Keratinocyte (primary cell): Measurements from ENCODE around the gene CAND1. TPM values are rescaled to one million over a fixed set of nuclear protein-coding genes. Genes with fewer than 3 reads are reported as not detected.

Experiments used
- DNase-seq: peaks from one replicate; pipeline ENCODE4 v3.0.0-alpha.2; 2011; ENCODE audit warnings: low read depth, missing footprints, low spot score
- FAIRE-seq: peaks from 2 replicates; lab custom pipeline; 2011; peaks lifted over from hg19 to GRCh38; lab: Jason Lieb, UNC
- H2AFZ ChIP-seq: 2 replicates; pipeline ENCODE4 v1.6.0; 2012; ENCODE audit warnings: low read length, control low read depth, inconsistent platforms; ENCODE audit not compliant: control insufficient read depth
- H3K27ac ChIP-seq: 2 replicates; pipeline ENCODE4 v1.5.1; 2011; ENCODE audit warnings: low read length; ENCODE audit not compliant: control insufficient read depth, insufficient read depth
- H3K27me3 ChIP-seq: 3 replicates; pipeline ENCODE4 v1.6.0; 2011; ENCODE audit warnings: low read length; ENCODE audit not compliant: control insufficient read depth, insufficient read depth; ENCODE audit errors: extremely low read depth
- H3K36me3 ChIP-seq, 2 experiments: 2 replicates in 1 of 2; 3 replicates in 1 of 2; pipeline ENCODE4 v1.5.1; 2011; ENCODE audit warnings: low read length in 2 of 2, mild to moderate bottlenecking in 1 of 2; ENCODE audit not compliant: control insufficient read depth in 2 of 2, insufficient read depth in 2 of 2; ENCODE audit errors: extremely low read depth in 1 of 2
- H3K4me1 ChIP-seq: 3 replicates; pipeline ENCODE4 v1.5.1; 2011; ENCODE audit warnings: low read length; ENCODE audit not compliant: control insufficient read depth, insufficient read depth; ENCODE audit errors: extremely low read depth
- H3K4me2 ChIP-seq: 3 replicates; pipeline ENCODE4 v1.6.0; 2011; ENCODE audit warnings: low read depth, low read length; ENCODE audit not compliant: control insufficient read depth, insufficient read depth; ENCODE audit errors: extremely low read depth
- H3K4me3 ChIP-seq, 3 experiments: fragments of 200-600 bp in 1 of 3; sonication (generic) in 1 of 3; 2 replicates in 2 of 3; 3 replicates in 1 of 3; pipeline ENCODE4 v1.5.1; 2011 to 2016; ENCODE audit warnings: low read length in 3 of 3, mild to moderate bottlenecking in 3 of 3, control low read depth in 2 of 3, inconsistent platforms in 1 of 3, low read depth in 1 of 3, mixed read lengths in 1 of 3, mixed run types in 1 of 3, moderate library complexity in 1 of 3; ENCODE audit not compliant: control insufficient read depth in 2 of 3, insufficient read depth in 2 of 3; ENCODE audit errors: extremely low read depth in 1 of 3
- H3K79me2 ChIP-seq: 2 replicates; pipeline ENCODE4 v1.6.0; 2012; ENCODE audit warnings: low read length; ENCODE audit not compliant: control insufficient read depth, insufficient read depth
- H3K9ac ChIP-seq: 3 replicates; pipeline ENCODE4 v1.6.0; 2011; ENCODE audit warnings: low read length; ENCODE audit not compliant: control insufficient read depth, insufficient read depth; ENCODE audit errors: extremely low read depth
- H3K9me1 ChIP-seq: 3 replicates; pipeline ENCODE4 v1.6.0; 2011; ENCODE audit warnings: low read length; ENCODE audit not compliant: control insufficient read depth, insufficient read depth; ENCODE audit errors: extremely low read depth
- H3K9me3 ChIP-seq: 2 replicates; pipeline ENCODE4 v1.5.1; 2012; ENCODE audit warnings: low read depth, low read length; ENCODE audit not compliant: control insufficient read depth
- H4K20me1 ChIP-seq: 3 replicates; pipeline ENCODE4 v1.6.0; 2011; ENCODE audit warnings: low read length; ENCODE audit not compliant: control insufficient read depth, insufficient read depth; ENCODE audit errors: extremely low read depth
- CTCF ChIP-seq, 3 experiments: IDR thresholded peaks in 1 of 3; conservative IDR thresholded peaks in 1 of 3; optimal IDR thresholded peaks in 1 of 3; 2 replicates in 2 of 3; 3 replicates in 1 of 3; pipeline versions ENCODE3 to v1.5.1; 2011; ENCODE audit warnings: low read length in 3 of 3, mild to moderate bottlenecking in 3 of 3, moderate library complexity in 2 of 3, control low read depth in 1 of 3, inconsistent platforms in 1 of 3; ENCODE audit not compliant: insufficient read depth in 2 of 3; ENCODE audit errors: extremely low read depth in 1 of 3
- EZH2 ChIP-seq: IDR thresholded peaks from one replicate; pipeline ENCODE4 v1.6.1; 2012; ENCODE audit warnings: inconsistent platforms, mild to moderate bottlenecking, low read length, moderate library complexity
- dilution Hi-C: fragments of 300-500 bp; cut with MboI; formaldehyde crosslinking; loops from one replicate; pipeline ENCODE4 v1.7.0; 2020; ENCODE audit warnings: low sequenced_read_pairs; ENCODE audit not compliant: extremely low pct_ligation_motif_present
- polyA plus RNA-seq, 5 experiments: library from polyadenylated mRNA; depleted of rRNA in 3 of 5; stranded (reverse) in 3 of 5; stranded (forward) in 1 of 5; unstranded in 1 of 5; fragments of >200 nt; gene quantifications; 1 replicate in 1 of 5; 2 replicates in 3 of 5; 3 replicates in 1 of 5; pipeline versions ENCODE4 v1.2.1 to v1.2.3, GENCODE V29; 2011 to 2012; ENCODE audit warnings: missing spikeins in 2 of 5, low read depth in 1 of 5, low replicate concordance in 1 of 5

CAND1 gene
- polyA plus RNA-seq, 1 donor (not counting 4 experiments of a cell fraction or from before 2014, with no cell fraction given): 121 TPM

GRCh38 chr12:67331828-67332227, 62.7 kb downstream of the CAND1 start:
- Histone ChIP-seq H3K4me3 (no peak overlapping the region), H3K9me1 (no peaks in the 10 kb centered on the region), H3K27ac (no peak overlapping the region), H2AFZ (no peak overlapping the region), H3K9ac (no peak overlapping the region), H3K27me3 (no peaks in the 10 kb centered on the region), H3K4me1 (no peaks in the 10 kb centered on the region), H3K9me3 (no peaks in the 10 kb centered on the region), H4K20me1 (no peaks in the 10 kb centered on the region), H3K79me2 (no peaks in the 10 kb centered on the region), H3K36me3 (no peaks in the 10 kb centered on the region), H3K4me2 (no peak overlapping the region)
- TF ChIP-seq EZH2 (no peak), CTCF (optimal IDR thresholded peaks at IDR 0.05 in 1 of 3, IDR thresholded peaks at IDR 0.05 in 1 of 3, conservative IDR thresholded peaks at IDR 0.05 in 1 of 3; ENCODE audit: extremely low read depth in 1 of 3, insufficient read depth in 2 of 3, low read length in 3 of 3) (no peak)
- FAIRE-seq (no peak), DNase-seq (no peak)
- dilution Hi-C loops: no loop called here

GRCh38 chr12:67333649-67334048, 64.5 kb downstream of the CAND1 start:
- no peak for FAIRE-seq
- no peaks in the 10 kb centered on the region for H3K4me1 ChIP-seq
- no peaks in the 10 kb centered on the region for H3K36me3 ChIP-seq
- H3K79me2 ChIP-seq: no peaks in the 10 kb centered on the region
- H3K27ac ChIP-seq: no peak overlapping the region
- H3K9me1 ChIP-seq: no peaks in the 10 kb centered on the region
- no peak overlapping the region for H2AFZ ChIP-seq
- no peak overlapping the region for H3K9ac ChIP-seq
- no peak for TF ChIP-seq CTCF (optimal IDR thresholded peaks at IDR 0.05 in 1 of 3, IDR thresholded peaks at IDR 0.05 in 1 of 3, conservative IDR thresholded peaks at IDR 0.05 in 1 of 3; ENCODE audit: extremely low read depth in 1 of 3, insufficient read depth in 2 of 3, low read length in 3 of 3)
- TF ChIP-seq EZH2: no peak
- H3K4me3 ChIP-seq: no peak overlapping the region
- no peak overlapping the region for H3K4me2 ChIP-seq
- no peak for DNase-seq
- no peaks in the 10 kb centered on the region for H3K27me3 ChIP-seq
- H3K9me3 ChIP-seq: no peaks in the 10 kb centered on the region
- dilution Hi-C loops: no loop called here
- H4K20me1 ChIP-seq: no peaks in the 10 kb centered on the region
